NCI-H1436 treated with DMSO at 0.1 percent for 48 hours (cell line): ENCODE results near the gene ITPK1.
A peak's percentile ranks its signal among the peaks of the same experiment; 100 is the strongest.

Experiments used
- DNase-seq: peaks from one replicate; lab custom pipeline; 2025; lab: John Stamatoyannopoulos, UW

ITPK1 gene

DNA sequence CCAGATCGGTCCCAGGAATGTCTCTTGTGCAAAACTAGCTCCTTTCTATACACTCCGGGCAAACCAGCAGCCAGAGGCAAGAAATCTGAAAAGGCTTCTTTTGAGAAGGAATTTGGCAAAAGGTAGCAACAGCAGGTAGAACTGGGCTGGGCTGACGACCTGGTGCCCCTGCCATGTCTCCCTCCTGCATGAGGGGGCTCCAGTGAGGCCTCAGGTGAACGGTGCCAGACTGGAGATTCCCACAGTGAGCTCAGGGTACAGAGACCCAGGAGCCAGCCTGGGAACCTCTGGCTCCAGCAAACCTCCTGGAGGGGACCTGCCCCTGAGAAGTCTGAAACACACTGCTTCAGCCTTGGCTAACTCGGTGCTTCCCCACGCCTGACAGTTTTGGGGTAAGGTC lies 10.8 kb downstream of the ITPK1 start:
- no peak for DNase-seq

DNA sequence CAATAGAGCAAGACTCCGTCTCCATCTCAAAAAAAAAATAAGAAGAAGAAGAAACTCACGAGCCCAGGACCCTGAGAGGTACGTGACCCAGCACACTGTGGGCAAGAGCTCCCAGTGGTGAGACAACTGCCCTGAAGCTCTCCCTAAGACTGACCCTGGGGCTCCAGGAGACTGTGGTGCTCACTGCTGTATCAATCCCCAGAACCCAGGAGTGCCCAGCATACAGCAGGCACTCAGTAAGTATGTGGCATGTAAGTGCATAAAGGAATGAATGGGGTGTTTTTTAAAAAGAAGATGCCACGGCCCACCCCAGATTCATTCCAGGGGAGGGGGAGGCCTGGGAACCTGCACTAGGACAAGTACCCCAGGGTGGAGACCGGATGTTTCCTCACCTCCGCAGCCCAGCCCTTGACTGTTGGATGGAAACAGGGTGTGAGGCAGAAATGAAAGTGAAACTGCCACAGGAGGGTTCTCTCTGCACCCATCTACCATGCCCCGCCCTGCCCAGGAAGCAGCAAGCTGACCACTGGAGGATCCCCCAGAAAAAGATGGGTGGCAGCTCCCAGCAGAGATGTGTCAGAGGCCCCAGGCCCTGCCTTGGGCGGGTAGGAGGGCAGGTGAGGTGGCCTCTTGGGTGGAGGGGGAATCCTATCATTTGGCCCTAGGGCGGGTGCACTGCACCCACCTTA lies 12.2 kb downstream of the ITPK1 start:
- DNase-seq, result no peak

DNA sequence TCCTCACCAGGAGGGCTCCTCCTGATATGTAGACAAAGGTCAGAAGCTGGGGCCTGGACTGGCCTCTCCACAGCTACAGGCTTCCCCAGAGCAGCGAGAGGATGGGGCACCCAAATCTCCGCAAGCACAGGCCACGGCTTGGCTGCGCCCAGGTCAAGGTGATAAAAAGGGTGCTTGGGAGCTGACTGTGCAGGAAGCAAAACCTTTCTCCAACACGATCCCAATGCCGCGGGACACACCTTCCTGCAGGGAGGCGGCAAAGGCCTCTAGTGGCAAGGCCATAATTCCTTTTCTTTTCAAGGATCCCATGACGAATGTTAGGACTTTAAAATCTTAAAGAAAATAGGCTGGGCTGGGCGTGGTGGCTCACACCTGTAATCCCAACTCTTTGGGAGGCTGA lies 13.6 kb downstream of the ITPK1 start:
- DNase-seq, result no peak

DNA sequence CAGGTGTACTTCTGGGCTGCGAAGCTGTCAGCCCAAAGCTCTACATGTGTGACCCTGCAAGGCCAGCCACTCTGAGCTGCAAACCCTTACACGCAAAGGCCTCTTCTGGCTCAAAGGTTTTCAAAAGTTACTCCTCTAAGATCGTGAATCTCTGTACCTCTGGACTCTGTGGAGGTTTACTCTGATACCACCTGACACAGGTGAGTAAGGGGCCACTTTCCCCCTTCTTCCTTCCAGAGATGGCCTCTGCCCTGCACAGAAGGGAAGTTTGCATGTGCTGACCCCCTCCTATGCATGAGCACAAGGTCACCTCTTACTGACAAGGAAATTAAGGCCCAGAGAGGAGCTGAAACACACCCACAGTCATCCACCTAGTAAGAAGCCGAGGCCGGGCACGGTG lies 14.5 kb downstream of the ITPK1 start:
- no peak for DNase-seq

DNA sequence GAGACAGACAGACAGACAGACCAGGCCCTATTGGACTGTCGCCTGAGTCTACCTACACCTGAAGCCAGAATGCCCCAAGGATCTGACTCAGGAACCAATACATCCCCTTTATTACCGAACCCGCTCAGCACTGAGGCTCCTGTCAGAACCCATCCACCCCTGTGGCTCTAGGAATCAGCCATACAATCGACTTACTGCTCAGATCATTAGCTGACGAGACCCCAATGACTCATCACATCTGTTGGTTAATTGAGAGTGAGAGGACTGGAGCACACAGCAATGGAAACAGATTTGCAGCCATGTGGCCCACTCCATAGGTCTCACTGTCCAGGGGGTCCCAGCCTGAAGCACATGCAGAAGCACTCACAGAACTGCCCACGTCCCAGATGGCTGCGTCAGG lies 15.2 kb downstream of the ITPK1 start:
- DNase-seq, result no peak

DNA sequence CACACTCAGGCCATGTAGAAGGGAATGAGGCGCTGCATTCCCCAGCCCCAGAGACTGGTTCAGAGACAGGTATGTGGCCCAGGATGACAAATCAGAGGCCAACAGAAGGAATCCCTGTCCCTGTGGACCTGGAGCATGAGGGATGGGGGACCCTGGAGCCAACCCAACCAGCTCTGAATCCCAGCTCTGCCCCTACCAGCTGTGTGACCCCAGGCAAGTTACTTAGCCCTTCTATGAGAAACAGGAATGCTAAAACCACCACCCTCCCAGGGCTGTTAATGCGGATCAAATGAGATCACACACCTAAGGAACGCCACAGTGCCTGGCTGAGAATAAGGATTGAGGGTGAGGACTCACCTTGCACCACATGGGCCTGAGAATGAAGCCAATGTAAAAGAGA lies 15.6 kb downstream of the ITPK1 start:
- DNase-seq, result no peak

DNA sequence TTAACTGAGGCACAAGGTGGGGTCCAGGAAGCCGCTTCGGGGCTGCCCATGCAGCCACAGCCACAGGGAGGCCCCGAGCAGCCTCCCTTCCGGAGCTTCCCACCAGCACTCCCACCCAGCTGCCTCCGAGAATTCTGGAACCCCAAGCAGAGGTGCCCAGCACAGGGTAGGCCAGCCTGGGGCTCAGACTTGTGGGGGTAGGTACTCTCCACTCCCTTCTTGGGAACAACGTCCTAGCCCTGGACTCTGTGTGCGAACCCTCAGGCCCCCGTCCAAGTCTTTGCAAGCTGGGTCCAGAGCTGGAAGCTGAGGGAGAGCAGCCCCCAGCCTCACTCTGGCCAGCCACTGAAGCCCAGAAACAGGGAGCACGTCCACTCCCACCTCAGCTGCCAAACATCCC lies 16.1 kb downstream of the ITPK1 start:
- no peak for DNase-seq

GRCh38 chr14:93099196-93099595 lies 16.5 kb downstream of the ITPK1 start:
- no peak for DNase-seq

GRCh38 chr14:93096691-93097322 lies 18.9 kb downstream of the ITPK1 start:
- no peak for DNase-seq

GRCh38 chr14:93095742-93096510 lies 19.8 kb downstream of the ITPK1 start:
- no peak for DNase-seq

GRCh38 chr14:93094121-93094918 lies 21.4 kb downstream of the ITPK1 start:
- no peak for DNase-seq

DNA sequence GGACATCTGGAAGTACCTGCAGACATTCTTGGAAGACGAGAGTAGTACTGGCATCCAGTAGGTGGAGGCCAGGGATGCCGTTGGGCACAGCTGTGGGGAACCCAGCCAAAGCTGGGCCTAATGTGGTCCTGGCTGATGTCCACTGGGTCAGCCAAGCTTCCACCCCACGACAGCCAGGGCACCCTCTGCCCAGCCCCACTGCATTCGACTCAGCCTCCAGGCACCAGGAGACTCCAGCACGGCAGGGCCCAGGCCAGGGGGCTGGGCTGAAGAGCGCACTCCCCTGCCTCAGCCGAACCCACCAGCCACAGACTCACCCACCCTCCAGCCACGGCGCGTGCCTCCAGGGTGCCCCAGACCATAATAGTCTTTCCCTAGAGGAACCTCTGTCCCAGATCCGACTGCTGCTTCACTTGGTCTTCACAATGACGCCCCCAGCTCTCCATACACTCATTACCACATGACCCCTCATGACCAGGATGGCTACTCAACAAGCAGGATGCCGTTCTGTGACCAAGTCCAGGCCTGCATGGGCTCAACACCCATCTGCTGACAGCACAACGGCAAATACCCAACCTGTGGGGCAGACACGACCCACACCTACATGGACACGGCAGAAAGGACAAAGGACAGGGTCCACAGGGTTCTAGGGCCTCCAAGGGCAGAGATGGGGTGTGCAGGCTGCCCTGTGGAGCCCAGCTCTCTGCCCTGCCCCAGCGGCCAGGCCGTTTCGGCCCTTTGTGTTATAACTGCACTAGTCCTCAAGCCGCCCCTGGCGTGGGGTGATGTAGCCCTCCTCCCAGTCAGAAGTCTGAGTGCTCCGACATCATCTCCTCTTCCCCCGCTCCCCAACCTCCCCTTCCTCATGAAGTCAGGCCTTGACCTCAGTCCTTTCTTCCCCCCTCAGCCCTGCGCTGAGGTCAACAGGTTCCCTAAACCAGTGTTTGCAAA lies 22.8 kb downstream of the ITPK1 start:
- no peak for DNase-seq

GRCh38 chr14:93091666-93092065 lies 24.1 kb downstream of the ITPK1 start:
- no peak for DNase-seq

- DNase-seq, result peak; percentile 20
Observed at GRCh38 chr14:93090826-93091555, 24.7 kb downstream of the ITPK1 start.

DNA sequence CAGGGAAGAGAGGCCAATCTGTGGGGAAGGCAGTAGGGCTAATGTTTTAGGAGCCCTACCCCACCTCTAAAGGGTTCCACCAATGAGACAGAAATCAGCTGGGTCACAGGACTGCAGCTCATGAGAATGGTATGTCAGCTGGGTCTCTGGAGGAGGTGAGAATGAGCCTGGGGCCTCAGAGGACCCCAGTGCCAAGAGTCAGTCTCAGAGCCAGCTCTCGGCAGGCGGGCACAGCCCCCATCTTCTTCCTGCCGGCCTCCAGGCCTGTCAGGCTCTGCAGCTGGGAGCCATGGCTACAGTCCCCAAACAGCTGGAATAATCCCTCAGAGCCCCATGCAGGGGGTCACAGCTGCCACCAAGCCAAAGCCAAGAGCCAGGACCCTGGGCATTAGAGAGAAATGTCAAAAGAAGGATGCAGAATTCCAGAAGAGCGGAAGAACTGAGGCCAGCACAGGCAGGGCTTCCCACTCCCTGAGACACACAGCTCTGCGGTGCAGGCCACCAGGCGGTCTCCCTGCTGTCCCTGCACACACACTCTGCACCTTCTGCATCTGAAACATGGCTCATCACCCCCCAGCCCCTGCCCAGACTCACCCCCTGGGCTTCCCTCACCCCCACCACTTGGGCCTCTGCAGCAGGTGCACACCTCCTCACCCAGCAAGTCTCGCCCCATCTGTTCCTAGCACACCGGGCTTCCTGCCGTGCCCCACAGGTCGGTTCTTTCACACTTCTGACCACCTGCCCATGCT lies 26.0 kb downstream of the ITPK1 start:
- DNase-seq, result no peak

- DNase-seq, result no peak
Observed at GRCh38 chr14:93086441-93087055, 29.2 kb downstream of the ITPK1 start.

DNA sequence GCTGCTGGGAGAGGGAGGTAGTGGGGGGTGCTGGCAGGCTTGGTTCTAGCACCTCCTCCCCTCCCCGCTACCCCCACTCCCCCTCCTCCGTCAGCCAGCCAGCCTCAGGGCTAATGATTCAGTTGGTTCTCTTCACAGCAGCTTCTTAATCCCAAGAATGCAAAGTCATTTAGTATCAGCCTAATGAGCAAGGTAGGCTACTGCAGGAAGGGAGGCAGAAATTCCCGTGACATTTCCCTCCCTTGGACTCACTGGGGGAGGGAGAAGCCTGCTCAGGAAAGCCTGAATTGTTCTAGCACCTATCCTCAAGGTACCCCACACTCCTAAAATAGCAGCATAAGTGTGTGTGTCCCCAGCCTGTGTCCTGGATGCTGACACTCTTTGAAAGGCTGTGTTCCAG lies 29.8 kb downstream of the ITPK1 start:
- no peak for DNase-seq

DNA sequence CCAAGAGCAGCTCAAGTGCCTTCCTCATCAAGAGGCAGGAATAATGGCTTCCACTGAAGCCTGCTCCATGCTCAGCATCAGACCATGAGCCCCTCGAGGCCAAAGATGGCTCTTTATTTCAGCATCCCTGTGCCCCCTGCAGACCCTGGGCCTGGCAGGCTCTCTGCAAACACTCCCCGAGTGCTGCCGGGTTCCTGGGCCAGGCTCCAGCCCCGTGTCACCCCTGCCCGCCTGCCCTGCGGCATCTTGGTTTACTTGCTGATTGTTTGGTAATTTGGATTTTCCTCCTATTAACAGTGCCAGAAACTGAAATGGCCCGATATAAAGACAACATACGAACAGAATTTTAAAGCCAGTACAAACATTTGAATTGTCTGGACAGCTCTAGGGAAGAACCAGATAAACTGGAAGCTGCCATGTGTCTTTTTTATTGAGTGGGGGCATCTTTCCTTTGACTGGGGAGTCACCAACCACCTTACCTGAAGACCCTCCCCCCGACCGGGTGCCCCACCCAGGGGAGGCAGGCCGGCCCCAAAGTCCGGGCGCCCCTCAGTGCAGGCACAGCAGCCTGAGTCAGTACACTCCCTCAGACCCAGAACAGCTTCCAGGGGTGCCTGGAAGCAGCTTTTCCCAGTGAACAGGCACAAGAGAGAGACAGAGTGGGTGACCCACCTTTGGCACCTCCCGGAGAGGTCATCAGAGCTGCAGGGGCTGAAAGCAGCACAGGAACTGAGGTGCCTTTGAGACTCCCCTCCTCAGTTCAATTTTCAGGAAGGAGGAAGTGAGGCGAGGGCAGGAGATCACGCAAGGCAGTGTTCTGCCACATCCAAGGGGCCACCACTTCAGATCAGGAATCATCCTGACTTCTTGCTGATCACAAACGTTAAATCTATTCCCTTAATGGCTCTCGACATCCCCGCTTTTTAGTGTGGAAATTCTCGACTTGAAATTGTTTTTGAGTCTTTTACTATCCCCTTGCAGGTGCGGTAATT lies 30.6 kb downstream of the ITPK1 start:
- DNase-seq, result no peak
